Lower leg skin (tissue), 3 donors: ENCODE measurements around the gene FAM229B.

Source experiments
- POLR2A ChIP-seq, 2 donors: fragments of 450-650 bp; IDR thresholded peaks; one replicate each; pipeline ENCODE4 v1.6.1; 2016 to 2017; ENCODE audit warnings: antibody characterized with exemption in 2 of 2, mild to moderate bottlenecking in 1 of 2, moderate library complexity in 1 of 2
- TF ChIP-seq, protein P1 (sequence below), 3 donors: fragments of 450-650 bp; IDR thresholded peaks; one replicate each; pipeline ENCODE4 v1.5.1; 2016; ENCODE audit warnings: antibody characterized with exemption in 3 of 3, mild to moderate bottlenecking in 3 of 3, moderate library complexity in 2 of 3

DNA sequence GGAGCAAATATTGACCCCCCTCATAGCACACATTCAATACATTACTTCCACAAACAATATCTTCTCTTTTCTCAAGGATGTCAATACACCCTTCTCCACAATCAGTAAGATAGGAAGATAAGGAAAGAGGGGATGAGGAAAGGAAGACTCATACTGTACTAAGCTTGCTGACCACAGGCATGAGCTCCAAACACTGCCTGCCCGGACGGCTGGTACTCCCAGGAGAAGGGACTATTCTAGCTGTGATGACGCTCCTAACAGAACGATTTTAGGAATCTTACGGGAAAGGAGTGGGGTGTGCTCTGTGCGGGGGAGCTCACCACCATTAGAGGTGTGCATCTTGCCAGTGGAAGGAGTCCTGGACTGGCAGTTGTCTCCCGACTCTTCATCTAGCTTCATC lies 37.4 kb upstream of the FAM229B start:
- TF ChIP-seq, protein P1, sequence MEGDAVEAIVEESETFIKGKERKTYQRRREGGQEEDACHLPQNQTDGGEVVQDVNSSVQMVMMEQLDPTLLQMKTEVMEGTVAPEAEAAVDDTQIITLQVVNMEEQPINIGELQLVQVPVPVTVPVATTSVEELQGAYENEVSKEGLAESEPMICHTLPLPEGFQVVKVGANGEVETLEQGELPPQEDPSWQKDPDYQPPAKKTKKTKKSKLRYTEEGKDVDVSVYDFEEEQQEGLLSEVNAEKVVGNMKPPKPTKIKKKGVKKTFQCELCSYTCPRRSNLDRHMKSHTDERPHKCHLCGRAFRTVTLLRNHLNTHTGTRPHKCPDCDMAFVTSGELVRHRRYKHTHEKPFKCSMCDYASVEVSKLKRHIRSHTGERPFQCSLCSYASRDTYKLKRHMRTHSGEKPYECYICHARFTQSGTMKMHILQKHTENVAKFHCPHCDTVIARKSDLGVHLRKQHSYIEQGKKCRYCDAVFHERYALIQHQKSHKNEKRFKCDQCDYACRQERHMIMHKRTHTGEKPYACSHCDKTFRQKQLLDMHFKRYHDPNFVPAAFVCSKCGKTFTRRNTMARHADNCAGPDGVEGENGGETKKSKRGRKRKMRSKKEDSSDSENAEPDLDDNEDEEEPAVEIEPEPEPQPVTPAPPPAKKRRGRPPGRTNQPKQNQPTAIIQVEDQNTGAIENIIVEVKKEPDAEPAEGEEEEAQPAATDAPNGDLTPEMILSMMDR (IDR thresholded peaks at IDR 0.05) = no peak
- TF ChIP-seq POLR2A (IDR thresholded peaks at IDR 0.05) = no peak
